ENCODE measurements around the gene HUWE1.
"Not testable (repeated sequence)": the region's sequence is repeated elsewhere in the genome, so short reads cannot be mapped to it uniquely, and the experiment has no call there.

HUWE1 gene

GRCh38 chrX:53686151-53686885 is at the start of gene HUWE1:
TSS of gene HUWE1 (minus strand) at chrX:53686719. CDS start at chrX:53654107, 32,612 bp downstream.
- peak; percentile 49 for DNase-seq

GRCh38 chrX:53732797-53733196 is 46.3 kb upstream of the HUWE1 start:
- no peak for DNase-seq

GRCh38 chrX:53729751-53730150 is 43.2 kb upstream of the HUWE1 start:
- no peak for DNase-seq

- no peak for DNase-seq
Observed at GRCh38 chrX:53728506-53728905, 42.0 kb upstream of the HUWE1 start.

GRCh38 chrX:53724872-53725271 is 38.4 kb upstream of the HUWE1 start:
- no peak for DNase-seq

- no peak for DNase-seq
Observed at GRCh38 chrX:53723381-53723780, 36.9 kb upstream of the HUWE1 start.

GRCh38 chrX:53721610-53722009 is 35.1 kb upstream of the HUWE1 start:
- DNase-seq = not testable (repeated sequence)

GRCh38 chrX:53719666-53720065 is 33.1 kb upstream of the HUWE1 start:
- not testable (repeated sequence) for DNase-seq

- DNase-seq = no peak
Observed at GRCh38 chrX:53718073-53718472, 31.6 kb upstream of the HUWE1 start.

GRCh38 chrX:53717205-53717604 is 30.7 kb upstream of the HUWE1 start:
- no peak for DNase-seq

- peak; percentile 74 for DNase-seq
Observed at GRCh38 chrX:53716328-53717088, 30.0 kb upstream of the HUWE1 start.

- DNase-seq = no peak
Observed at GRCh38 chrX:53715346-53715924, 28.9 kb upstream of the HUWE1 start.

GRCh38 chrX:53714580-53715345 is 28.2 kb upstream of the HUWE1 start:
- DNase-seq = peak; percentile 90

- peak; percentile 34 for DNase-seq
Observed at GRCh38 chrX:53713987-53714579, 27.6 kb upstream of the HUWE1 start.

- no peak for DNase-seq
Observed at GRCh38 chrX:53711436-53711835, 24.9 kb upstream of the HUWE1 start.

- DNase-seq = no peak
Observed at GRCh38 chrX:53704854-53705253, 18.3 kb upstream of the HUWE1 start.

GRCh38 chrX:53704294-53704693 is 17.8 kb upstream of the HUWE1 start:
- DNase-seq = peak; percentile 68

- no peak for DNase-seq
Observed at GRCh38 chrX:53695946-53696549, 9.5 kb upstream of the HUWE1 start.

GRCh38 chrX:53694642-53695041 is 8.1 kb upstream of the HUWE1 start:
- peak; percentile 0 for DNase-seq

GRCh38 chrX:53688300-53688699 is 1.8 kb upstream of the HUWE1 start:
- DNase-seq = no peak

GRCh38 chrX:53685711-53686110 is 808 bp downstream of the HUWE1 start:
- no peak for DNase-seq

Measured in MV-4-11 (cell line).